Ammon's horn (tissue), 1 donor: ENCODE measurements around the gene UBQLN1.

Experiments
- DNase-seq: peaks from one replicate; pipeline ENCODE4 v3.0.0-alpha.2; 2016; ENCODE audit warnings: low spot score

The UBQLN1 gene

GRCh38 chr9:83688921-83689320, 18.8 kb downstream of the UBQLN1 start:
- no peak for DNase-seq

DNA sequence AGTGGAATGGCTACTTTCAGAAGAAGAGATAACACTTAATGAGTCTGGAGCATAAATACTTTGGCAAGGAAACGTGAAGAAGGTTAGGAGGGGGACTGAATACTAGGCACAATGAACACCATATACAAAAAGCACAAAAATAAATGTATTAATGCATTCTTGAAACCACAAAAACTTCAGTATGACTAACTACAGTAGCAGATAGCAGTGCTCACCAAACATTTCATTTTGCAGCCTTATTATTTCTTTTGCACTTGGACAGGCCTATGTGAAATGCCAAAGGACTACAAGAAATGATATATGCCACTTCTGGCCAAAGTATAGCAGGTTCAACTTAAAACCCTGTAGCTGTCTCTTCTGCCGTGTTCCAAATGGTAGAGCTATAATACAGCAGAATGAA, 26.3 kb downstream of the UBQLN1 start:
- DNase-seq: no peak

DNA sequence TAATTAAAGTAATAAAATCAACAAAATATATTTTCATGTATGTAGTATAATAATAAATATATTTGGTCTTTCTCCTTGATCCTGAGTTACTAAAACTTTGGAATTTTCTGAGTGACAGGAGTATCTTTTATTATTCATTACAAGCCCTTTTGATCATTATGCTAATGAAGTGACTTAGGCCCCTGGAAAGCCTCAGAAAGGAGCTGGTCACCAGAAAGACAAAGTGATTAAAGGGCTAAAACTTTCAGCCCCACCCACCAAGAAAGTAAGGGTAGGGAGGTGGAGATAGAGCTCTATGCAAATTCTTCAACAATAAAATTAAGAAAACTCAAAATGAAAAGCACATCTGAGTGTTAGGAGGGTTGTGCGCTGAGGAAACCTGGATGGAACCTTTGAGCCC, 27.5 kb downstream of the UBQLN1 start:
- DNase-seq: no peak

- DNase-seq: peak; percentile 21
Measured at GRCh38 chr9:83677596-83677995, 30.2 kb downstream of the UBQLN1 start.

GRCh38 chr9:83675466-83675865, 32.3 kb downstream of the UBQLN1 start:
- no peak for DNase-seq

GRCh38 chr9:83671451-83671850, 36.3 kb downstream of the UBQLN1 start:
- no peak for DNase-seq

GRCh38 chr9:83670381-83670780, 37.4 kb downstream of the UBQLN1 start:
- DNase-seq: no peak

GRCh38 chr9:83669067-83669466, 38.7 kb downstream of the UBQLN1 start:
- DNase-seq: no peak

DNA sequence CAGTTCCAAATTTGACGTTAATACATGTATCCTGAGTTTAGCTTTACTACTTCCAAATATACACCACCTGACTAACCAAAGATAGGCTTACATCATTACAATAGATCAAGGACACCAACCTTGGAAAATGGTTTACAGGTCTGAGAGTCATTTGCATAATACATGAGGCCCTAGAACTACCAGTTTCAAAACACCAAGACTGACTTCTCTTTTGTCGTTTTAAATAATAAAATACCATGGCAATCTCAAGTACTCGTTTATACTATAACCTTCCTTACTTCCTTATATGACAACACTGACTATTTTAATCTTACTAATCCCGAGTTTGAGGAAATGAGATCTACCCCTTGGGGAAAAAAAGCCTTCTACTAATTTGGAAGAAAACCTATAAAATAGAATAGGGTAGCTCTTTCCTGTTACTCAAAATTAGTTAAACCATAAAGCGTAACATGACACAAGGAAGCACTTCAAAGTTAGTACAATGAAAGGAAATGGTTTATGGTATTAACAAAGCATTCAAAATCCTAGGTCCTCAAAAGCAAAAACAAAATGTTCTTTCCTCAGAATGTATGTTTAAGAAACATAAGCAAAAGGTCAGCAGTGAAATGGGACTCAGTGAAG, 42.1 kb downstream of the UBQLN1 start:
- DNase-seq: no peak

GRCh38 chr9:83662933-83663332, 44.8 kb downstream of the UBQLN1 start:
- DNase-seq: no peak

GRCh38 chr9:83656952-83657351, 50.8 kb downstream of the UBQLN1 start:
- DNase-seq: no peak

- no peak for DNase-seq
Measured at GRCh38 chr9:83656032-83656680, 51.6 kb downstream of the UBQLN1 start.

GRCh38 chr9:83655433-83655832, 52.3 kb downstream of the UBQLN1 start:
- DNase-seq: no peak

GRCh38 chr9:83652433-83652832, 55.3 kb downstream of the UBQLN1 start:
- no peak for DNase-seq

DNA sequence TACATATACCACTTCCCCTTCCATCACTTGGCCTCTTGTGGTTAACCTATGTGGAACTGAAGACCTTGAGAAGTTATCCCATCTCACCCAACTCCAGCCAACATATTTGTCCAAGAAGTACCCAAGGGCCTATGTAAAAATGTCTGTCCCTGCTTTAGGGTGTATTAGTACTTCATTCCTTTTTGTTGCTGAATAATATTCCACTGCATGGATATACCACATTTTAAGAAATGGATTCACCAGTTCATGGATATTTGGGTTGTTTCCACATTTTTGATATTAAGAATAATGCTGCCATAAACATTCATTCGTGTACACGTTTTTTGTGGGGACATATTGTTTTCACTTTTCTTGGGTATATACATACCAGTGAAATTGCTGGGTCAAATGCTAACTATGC, 56.2 kb downstream of the UBQLN1 start:
- no peak for DNase-seq

DNA sequence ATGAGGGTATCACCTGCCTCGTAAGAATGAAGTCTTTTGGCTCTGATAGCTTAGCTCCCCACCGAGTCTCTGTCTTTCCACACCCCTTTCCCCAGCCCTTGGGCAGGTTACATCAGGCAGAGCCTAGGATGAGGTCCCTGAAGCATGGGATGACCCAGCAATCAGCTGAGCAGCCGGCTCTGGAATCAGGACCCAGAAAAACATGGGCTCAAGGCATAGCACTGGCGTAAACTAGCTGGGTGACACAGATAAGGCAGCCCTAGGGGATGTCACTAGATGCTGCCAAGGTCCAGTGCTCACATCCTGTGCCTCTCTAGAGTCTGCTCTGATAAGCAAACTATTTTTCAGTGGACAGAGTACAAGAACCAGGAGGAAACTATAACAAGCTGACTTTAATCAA, 58.2 kb downstream of the UBQLN1 start:
- DNase-seq: no peak

- peak; percentile 63 for DNase-seq
Measured at GRCh38 chr9:83649080-83649479, 58.7 kb downstream of the UBQLN1 start.

- no peak for DNase-seq
Measured at GRCh38 chr9:83646500-83647239, 61.1 kb downstream of the UBQLN1 start.

DNA sequence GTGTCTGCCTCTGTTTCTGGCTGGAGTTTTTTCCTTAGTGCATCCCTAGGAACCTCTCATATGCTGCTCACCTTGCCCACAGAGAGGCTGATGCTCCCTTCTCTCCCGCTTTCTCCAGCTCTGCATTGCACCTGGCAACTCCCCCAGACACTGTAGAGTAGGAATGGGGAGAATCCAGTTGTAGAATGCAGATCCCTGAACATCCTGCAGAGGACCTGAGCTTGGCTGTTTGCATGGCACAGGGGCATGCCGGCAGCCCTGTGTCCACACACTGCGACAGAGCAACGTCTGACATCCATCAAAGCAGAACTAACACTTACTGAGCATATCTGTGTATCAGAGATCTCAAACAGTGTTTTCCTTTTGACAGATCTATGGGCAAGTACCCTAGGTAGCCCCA, 65.0 kb downstream of the UBQLN1 start:
- DNase-seq: no peak

DNA sequence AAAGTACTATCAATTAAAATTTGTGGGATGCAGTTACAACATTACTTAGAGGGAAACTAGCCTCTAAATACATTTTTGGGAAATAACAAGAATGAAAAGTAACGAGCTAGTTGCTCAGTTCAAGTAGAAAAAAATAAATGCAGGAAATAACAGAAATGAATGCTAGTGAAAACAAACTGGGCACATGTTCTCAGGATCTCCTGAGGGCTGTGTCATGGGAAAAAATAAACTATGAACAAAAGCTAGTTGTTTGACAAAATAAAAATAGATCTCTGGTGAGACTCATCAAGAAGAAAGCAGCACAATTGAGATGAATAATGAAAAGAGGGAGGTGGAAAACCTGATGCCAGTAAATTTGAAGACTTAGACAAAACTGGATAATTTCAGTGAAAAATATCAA, 68.5 kb downstream of the UBQLN1 start:
- DNase-seq: no peak

DNA sequence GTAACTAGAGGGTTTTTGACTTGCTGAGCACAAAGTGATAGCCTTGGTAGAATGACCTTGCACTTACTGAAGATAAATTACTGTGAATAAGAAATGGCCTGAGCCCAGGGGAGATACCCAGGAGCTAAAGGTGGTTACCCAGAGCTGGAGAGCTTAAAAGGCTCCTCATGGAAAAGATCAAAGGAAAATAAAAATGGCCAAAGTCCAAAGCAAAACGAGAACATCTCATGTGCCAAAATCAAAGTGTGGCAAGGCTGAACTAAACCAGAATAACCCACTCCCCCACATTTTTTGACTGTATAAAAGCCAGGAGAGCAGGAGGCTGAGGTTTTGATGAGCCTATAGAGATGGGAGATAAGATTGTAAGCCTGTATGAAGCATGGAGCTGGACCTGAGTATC, 70.4 kb downstream of the UBQLN1 start:
- DNase-seq: no peak

- no peak for DNase-seq
Measured at GRCh38 chr9:83636813-83637212, 70.9 kb downstream of the UBQLN1 start.

DNA sequence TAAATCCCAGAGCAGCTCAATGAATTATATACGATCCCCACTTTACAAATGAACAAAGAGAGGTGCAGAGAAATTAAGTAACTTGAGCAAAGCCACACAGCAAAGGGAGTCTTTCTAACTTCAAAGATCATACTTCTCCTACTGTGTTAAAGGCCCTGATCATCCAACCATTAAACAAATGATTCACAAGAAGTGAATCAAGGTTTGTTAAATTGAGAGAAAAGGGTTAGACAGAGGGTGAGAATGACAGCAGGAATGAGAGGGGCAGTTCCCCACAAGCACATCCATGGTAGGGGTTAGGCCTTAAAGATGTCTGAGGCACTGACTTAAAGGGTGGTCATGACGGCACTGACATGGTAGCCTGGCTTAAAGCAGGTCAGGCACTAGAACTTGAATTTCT, 74.1 kb downstream of the UBQLN1 start:
- DNase-seq: no peak
